Liver (tissue), 2 donors: ENCODE data around the gene DCTN4.

Experiments
- CTCF ChIP-seq: fragments of 150-350 bp; IDR thresholded peaks from 2 replicates; pipeline ENCODE4 v1.5.1; 2017; ENCODE audit warnings: improper control_type of control experiment, low read depth, low read length; ENCODE audit not compliant: missing input control
- ZBTB33 ChIP-seq: IDR thresholded peaks from 2 replicates; pipeline ENCODE4 v1.6.1; 2016; ENCODE audit warnings: antibody characterized with exemption
- donor health status: healthy.

GRCh38 chr5:150766251-150766650 is 7.4 kb upstream of the DCTN4 start:
- TF ChIP-seq CTCF (no peak), ZBTB33 (no peak)
